Stimulated activated CD8-positive, alpha-beta memory T cell treated with anti-CD3 and anti-CD28 coated beads, Interleukin-15, amount 100 ng/mL, for 48 hours (primary cell): ENCODE results near the gene TAMALIN.

Experiments used
- DNase-seq, 2 donors: peaks; one replicate each; pipeline ENCODE4 v3.0.0-alpha.2; 2020; ENCODE audit warnings: low read depth in 2 of 2

Gene TAMALIN

GRCh38 chr12:52055731-52056711 is 49.3 kb downstream of the TAMALIN start:
- no peak for DNase-seq

GRCh38 chr12:52056801-52057637 is 50.3 kb downstream of the TAMALIN start:
- DNase-seq, result no peak

GRCh38 chr12:52057638-52058576 is 51.2 kb downstream of the TAMALIN start:
- DNase-seq, result no peak

- no peak for DNase-seq
Observed at GRCh38 chr12:52058631-52059361, 52.0 kb downstream of the TAMALIN start.

DNA sequence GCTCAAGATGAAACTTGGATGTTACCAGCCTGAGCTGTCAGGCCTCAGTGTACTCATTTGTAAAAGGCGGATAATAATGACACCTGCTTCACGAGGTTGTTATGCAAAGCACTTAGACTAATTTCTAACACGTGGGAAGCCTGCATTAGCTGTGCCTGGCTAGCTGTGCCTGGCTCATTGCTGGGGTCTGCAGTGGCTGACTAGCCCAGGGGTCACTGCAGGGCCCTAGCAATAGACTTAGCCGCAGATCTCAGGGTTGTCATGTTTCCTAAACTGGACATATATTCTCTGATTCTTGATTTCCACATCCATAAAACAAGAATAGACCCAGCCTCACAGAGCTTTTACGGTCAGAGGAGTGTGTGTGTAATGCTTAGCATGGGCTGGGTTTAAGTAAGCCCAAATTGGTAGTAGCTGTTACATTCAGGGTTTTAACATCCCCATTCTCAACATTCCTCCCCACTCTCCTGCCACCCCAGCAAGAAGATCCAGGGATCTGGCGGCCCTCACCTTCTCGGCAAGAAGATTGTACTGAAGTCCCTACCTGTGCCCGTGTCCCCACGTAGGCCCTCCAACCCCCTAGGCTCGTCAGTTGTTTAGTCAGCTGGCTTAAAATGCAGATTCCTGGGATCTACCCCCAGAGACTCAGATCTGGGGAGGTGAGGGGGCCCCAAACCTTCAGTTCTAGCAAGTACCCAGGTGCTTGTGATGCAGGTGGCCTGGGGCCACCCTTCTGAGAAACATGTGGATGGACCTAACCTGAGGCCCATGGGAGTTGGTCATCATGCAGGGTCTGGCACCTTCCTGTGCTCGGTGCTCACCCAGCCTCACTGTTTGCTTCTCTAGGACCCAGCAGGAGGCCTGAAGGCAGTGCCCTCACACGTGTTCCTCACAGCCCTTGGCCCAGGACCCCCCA is 53.1 kb downstream of the TAMALIN start:
- no peak for DNase-seq

DNA sequence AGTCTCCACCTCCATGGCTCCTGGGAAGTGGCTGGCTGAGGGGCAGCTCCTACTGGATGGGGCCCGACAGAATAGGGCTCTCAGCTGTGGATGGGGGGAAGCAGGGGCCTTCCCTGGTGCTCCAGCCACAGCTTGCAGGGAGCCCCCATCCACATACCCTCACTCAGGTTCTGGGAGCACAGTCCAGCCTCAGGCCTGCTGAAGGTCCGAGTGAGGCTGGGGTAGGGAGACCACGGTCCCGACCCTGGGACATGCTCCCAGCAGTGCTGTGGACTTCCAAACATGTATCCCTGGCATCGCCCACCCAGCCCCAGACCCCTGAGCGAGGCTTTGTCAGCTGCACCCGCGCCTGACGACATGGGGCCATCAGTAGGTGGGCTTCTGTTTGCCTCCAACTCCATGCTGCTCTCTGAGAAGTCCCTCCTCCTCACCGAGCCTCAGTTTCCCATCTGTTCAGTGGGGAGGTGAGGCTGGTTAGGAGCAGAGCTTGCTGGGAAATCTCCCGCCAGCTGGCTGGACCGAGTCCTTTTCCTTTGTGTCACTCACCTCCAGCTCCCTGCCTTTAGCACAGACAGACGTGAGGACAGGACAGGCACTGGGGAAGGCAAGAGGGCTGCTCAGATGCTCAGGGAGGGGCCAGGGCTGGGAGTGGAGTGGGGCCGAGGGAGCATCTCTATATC is 53.9 kb downstream of the TAMALIN start:
- DNase-seq, result no peak

DNA sequence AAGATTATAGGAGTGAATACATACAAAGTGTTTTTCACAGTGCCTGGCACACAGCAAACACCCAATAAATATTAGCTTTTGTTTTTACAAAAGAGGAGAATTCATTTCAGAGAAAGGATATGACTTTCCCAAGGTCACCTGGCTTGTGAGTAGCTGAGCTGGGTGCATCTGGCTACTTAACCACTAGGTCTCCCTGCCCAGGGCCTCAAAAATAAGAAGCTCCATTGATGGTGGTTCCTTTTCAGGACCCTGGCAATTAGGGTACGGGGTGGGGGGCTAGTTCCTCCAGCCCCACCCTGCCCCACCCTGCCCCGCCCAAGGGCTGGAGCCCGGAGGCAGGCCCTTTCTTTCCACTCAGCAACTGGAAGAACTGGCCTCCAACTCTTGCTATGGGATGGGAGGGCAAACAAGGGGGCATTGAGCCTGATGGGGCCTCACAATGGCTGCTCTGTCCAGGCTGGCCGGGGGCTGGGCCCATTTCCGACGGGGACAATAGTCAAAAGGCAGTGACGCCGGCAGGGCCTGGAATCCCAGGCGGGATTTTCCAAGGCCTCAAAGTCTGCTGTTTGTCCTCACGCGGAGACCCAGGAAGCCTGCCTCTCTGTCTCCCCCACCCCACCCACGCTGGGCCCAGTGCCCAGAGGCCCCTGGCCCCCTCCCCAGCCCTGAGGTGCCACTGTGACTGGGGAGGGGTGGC is 54.9 kb downstream of the TAMALIN start:
- DNase-seq, result no peak

GRCh38 chr12:52062167-52063081 is 55.7 kb downstream of the TAMALIN start:
- no peak for DNase-seq

DNA sequence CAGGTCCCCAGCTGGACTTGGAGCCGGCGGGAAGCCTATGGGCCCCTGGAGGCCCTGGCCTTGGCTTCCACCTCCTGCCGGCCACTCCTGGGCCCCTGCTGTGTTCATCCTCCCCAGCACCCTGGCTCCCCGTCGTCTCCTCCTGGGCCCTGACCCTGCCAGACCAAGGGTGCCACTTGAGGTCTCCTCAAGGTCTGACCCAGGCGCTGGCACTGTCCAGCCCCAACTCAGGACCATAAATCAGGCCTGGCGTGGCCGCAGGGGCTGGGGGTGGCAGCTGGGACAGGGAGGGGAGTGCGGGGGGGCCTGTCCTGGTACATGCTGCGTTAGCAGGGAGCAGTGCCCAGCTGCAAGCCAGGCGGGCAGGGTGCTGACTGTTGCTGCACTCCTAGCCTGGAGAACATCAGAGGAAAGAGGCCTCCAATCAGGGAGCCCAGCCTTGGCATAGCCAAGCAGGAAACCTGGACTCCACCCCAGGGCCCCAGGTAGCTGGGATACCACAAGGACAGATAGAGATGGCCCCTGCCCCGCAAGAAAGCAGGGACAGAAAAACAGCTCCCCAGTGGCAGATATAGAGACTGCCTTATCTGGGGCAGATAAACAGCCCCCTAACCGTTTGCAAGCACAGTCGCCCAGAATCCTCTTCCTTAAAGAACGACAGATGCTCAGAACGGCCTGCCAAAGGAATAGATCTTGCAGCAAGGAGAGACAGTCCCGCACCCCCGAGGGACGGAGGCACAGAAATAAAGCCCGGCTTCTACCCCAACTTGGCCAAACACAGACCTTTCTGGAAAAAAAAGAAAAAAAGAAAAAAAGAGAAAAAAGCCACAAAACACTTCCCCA is 56.6 kb downstream of the TAMALIN start:
- DNase-seq, result no peak

DNA sequence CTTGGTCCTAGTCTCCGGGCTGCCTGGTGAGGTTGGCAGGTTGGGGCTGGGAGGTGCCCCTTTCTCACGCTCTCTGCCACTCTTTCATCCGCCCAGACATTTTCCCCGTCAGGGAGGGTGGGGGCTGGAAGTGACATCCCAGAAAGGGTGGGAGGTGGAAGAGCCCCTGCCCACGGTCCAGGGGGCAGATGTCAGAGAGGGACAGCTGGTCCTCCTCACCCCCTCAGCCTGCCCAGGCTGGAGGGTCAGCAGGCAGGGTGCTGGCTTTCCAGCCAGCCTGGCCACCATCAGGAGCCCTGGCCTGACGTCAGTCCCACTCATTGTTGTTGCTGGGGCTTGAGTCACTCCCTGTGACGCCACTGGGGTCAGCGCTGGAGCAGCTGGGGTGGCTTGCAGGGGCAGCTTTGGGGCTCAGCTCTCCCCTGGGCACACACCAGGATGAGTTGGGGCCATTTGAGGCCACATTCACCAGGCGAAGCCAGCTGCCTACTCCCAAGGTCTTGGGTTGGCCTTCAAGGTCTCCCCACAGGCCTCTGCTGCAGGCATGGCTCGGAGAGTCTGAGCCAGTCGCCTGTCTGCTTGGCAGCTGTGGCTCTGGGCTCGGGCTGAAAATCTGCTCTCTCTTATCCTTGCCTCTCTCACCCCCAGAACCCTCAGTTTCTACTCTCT is 57.4 kb downstream of the TAMALIN start:
- no peak for DNase-seq
